HG02798 (cell line): Measurements from ENCODE around the gene CCNT1.
A peak's percentile ranks its signal among the peaks of the same experiment; 100 is the strongest.
"Not testable (repeated sequence)": the region's sequence is repeated elsewhere in the genome, so short reads cannot be mapped to it uniquely, and the experiment has no call there.

ENCODE experiments used
- ATAC-seq: cut with Tn5 transposase; IDR thresholded peaks from one replicate; pipeline ENCODE4 v1.9.1; 2021; ENCODE audit warnings: mild to moderate bottlenecking; ENCODE audit not compliant: unreplicated experiment, poor library complexity

Gene CCNT1

GRCh38 chr12:48716493-48717251 lies at the start of gene CCNT1:
CCNT1 (minus strand) TSS chr12:48716707; CDS start chr12:48716675, 32 bp downstream.
- ATAC-seq, result peak; percentile 98

- no peak for ATAC-seq
Measured at GRCh38 chr12:48765753-48766162, 49.3 kb upstream of the CCNT1 start.

DNA sequence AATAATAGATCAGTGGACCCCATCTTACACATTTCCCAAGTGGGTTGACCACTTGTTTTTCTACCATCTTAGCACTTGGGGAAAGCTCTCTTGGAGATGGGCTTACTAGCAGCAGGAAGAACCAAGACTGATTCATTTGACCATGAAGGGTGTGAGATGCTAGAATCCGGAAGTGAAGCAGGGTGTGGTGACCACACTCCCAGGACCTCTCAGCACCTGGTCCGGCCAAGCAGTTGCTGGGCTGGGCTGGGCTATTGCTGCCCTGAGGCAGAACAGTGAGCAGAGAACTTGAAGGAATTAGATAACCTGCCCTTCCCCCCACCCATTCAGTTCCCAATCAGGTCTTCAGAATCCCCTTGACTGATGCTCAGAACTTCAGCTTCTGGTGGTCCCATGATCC lies 48.0 kb upstream of the CCNT1 start:
- no peak for ATAC-seq

- no peak for ATAC-seq
Measured at GRCh38 chr12:48758737-48759136, 42.2 kb upstream of the CCNT1 start.

DNA sequence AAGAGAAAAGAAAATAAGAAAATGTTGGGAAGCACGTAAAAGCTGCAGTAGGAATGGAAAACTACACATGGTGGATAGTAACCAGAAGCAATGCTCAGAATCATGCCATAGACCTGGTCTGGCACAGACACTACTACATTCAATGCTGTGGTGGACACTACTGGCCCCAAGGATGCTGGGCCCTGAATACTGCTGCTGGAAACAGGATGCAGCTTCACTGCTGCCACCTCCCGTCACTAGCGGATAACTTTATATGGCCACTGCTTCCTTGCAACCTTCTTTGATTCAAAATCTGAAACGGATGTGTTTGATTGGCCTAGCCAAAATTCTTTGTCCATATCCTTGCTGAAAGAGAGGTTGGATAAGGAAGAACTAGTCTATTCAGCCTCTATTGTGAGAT lies 41.7 kb upstream of the CCNT1 start:
- no peak for ATAC-seq

DNA sequence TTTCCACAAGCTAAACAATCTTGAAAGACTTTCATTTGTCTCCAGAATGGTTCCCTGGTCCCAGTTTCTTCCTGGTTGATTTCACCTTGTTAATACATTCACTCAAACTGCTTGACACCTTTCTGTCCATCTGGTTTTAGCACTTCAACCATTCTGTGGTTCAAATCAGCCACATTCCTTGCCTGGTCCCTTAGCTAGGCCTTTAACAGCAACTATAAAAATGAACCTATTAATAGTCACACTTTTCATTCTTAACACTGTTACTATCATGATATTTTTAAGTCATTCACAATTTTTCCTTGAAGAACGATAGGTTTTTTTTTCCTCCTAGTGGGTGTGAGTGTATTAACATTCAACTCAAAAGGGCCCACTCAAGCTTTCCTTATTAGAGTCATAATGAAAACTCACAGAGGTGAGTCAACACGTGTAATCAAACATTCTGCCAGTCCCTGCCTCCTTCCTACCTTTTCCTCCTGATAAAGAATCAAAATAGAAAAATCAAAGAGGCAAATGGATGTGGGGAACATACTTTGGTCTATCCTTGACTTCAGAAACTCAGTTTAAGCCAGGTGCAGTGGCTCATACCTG lies 34.4 kb upstream of the CCNT1 start:
- no peak for ATAC-seq

GRCh38 chr12:48750215-48750614 lies 33.7 kb upstream of the CCNT1 start:
- ATAC-seq, result no peak

- no peak for ATAC-seq
Measured at GRCh38 chr12:48744251-48745008, 27.9 kb upstream of the CCNT1 start.

DNA sequence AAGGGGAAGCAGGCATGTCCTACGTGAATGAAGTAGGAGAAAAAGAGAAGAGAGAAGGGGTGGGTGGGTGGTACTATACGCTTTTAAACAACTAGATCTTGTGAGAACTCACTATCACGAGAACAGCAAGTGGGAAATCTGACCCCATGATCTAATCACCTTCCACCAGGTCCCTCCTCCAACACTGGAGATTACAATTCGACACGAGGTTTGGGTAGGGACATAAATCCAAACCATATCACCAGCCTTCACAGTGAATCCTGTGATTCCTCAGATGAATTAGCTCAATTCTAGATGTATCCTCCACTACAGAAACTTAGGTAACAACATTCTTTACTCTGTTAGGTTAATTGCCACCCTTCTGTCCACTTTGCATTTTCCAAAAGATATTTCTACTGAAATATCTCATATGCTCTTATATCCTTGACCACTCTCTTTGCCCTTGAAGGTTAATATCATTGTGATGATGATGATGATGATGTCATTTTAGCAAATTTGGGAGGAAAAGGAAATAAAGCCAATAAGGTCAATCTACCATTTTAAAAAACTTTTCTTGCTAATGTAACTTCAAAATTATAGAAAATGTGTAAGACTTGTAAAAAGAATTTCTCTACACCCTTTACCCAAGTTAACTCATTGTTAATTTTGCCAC lies 23.2 kb upstream of the CCNT1 start:
- no peak for ATAC-seq

DNA sequence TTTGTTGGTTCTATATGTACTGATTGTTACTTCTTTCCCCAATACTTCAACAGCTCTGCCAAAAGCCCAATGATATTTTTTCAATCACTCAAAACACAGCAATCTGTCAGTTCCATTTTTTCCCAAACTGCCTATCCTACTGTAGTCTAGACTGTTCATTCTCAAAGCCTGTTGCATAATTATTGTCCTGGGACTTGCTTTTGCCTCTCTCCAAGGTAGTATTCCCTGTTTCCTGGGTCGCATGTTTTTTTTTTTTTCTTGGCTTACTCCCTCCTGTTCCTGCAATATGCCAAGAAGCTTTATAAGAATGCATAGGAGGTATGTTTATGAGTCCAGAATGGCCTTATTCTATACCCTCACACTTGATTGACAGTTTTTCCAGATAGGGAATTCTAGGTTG lies 19.9 kb upstream of the CCNT1 start:
- no peak for ATAC-seq

DNA sequence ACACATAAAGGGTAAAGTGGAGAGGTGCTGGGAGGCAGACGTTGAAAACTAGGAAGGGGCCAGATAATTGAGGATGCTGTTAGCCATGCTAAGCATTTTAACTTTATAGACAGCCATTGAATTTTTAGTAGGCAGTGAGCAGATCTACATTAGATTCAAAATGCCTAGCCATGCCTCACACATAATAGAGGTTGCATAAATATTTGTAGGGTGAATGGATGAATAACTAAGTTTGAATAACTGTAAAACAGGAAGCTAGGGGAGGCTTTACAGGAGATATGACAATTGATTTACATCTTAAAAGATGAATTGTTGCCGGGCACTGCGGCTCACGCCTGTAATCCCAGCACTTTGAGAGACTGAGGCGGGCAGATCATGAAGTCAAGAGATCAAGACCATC lies 12.3 kb upstream of the CCNT1 start:
- ATAC-seq, result no peak

GRCh38 chr12:48720737-48721136 lies 4.2 kb upstream of the CCNT1 start:
- ATAC-seq, result not testable (repeated sequence)

DNA sequence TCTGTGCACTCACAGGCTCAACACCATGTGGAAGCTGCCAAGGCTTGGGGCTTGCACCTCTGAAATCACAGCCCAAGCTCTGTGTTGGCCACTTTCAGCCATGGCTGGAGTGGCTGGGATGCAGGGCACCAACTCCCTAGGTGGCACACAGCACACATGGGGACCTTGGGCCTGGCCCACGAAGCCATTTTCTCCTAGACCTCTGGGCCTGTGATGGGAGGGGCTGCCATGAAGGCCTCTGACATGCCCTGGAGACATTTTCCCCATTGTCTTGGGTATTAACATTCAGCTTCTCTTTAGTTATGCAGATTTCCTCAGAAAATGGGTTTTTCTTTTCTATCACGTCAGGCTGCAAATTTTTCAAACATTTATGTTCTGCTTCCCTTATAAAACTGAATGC lies 3.7 kb upstream of the CCNT1 start:
- ATAC-seq, result not testable (repeated sequence)

GRCh38 chr12:48719002-48719401 lies 2.5 kb upstream of the CCNT1 start:
- ATAC-seq, result not testable (repeated sequence)

DNA sequence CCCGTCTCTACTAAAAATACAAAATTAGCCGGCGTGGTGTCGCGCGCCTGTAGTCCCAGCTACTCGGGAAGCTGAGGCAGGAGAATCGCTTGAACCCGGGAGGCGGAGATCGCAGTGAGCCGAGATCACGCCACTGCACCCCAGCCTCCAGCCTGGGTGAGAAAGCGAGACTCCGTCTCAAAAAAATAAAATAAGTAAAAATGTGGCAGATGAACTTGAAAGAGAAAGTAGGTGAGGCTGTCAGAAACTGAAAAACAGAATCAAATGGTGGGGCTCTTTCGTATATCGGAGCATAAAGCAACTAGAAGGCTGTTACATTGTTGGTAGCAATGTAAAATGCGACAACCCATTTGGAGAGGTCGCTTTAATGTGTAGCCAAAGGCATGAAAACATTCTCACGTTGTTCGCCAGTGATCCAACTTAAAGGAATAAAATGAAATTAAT lies 767 bp upstream of the CCNT1 start:
- ATAC-seq, result no peak

DNA sequence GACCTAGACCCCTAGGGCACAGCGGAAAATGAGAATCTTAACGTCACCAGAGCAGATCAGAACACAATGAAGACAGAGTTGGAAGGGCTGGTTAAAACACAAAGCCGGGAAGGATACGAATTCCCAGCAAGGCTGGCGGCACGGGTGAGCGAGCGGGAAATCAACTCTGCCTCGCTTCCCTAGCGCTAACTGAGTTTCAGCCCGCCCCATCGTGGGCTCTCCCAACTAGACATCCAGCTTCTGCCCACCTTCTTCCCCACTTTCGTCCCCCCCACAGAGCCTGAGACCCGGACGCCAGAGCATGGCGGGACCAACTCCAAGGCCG lies 377 bp downstream of the CCNT1 start:
- ATAC-seq, result no peak

DNA sequence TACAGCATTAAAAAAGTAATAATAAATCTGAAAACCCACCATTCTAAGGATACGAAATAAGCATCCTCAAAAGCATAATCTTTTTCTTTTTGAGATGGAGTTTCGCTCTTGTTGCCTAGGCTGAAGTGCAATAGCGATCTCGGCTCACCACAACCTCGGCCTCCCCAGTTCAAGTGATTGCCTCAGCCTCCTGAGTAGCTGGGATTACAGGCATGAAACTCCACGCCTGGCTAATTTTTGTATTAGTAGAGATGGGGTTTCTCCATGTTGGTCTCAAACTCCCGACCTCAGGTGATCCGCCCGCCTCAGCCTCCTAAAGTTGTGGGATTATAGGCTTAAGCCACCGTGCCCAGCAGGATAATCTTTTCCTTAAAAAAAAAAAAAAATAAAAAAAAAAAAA lies 4.3 kb downstream of the CCNT1 start:
- no peak for ATAC-seq

DNA sequence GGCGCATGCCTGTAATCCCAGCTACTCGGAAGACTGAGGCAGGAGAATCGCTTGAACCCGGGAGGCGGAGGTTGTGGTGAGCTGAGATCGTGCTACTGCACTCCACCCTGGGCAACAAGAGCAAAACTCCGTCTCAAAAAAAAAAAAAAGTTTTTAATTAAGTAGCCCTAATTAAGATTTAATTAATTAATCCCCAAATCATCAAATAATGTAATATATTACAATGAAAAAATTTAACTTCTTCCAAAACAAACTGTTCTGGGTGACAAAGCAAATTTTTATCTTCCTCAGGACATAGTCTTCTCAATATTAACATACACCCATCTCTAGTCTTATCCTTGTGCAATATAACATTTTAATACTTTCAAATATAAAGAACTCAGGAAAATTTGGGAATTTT lies 17.7 kb downstream of the CCNT1 start:
- not testable (repeated sequence) for ATAC-seq

DNA sequence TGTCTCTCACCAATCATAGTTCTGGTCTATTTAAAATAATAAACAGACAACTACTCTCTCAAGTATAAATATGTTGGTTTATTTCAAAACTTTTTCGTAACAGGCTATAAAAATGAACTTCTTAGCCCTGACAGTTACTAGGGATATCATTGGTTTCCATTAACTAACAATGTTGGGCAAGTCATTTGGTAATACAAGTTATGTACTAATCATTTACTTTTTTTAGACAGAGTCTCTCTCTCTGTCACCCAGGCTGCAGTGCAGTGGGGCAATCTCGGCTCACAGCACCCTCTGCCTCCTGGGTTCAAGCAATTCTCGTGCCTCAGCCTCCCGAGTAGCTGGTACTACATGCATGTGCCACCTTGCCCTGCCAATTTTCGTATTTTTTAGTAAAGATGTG lies 19.9 kb downstream of the CCNT1 start:
- no peak for ATAC-seq

DNA sequence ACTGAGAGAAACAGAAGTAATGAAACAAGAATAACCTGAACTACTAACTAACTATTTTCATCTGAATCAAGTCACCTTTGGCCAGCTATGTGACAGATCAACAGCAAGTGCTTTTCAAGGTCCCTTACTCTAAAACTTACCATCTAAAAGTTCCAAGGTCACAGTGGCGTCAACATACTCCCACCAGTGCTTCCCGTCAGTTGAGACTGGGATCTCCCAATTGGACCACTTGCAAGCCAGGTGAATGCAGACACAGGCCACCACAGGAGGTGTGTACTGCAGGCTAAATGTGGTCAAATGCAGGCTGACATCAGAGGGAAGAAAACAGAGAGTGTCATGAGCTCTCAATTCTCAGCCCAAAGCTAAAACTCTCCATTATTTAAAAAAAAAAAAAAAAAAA lies 20.6 kb downstream of the CCNT1 start:
- no peak for ATAC-seq

GRCh38 chr12:48694038-48694437 lies 22.5 kb downstream of the CCNT1 start:
- no peak for ATAC-seq
